ENCODE results near the gene FAM43B.

GRCh38 chr1:20587661-20588053 lies 35.3 kb downstream of the FAM43B start:
- no peak for TF ChIP-seq POLR2A (IDR thresholded peaks at IDR 0.05; ENCODE audit: low read depth, low read length)
- no peak for TF ChIP-seq POLR2AphosphoS5 (IDR thresholded peaks at IDR 0.05; ENCODE audit: low read depth, low read length)
- no peak for TF ChIP-seq TAF1 (IDR thresholded peaks at IDR 0.05; ENCODE audit: borderline replicate concordance, low read depth, low read length)
